ENCODE measurements around the gene LDB2.

The LDB2 gene

DNA sequence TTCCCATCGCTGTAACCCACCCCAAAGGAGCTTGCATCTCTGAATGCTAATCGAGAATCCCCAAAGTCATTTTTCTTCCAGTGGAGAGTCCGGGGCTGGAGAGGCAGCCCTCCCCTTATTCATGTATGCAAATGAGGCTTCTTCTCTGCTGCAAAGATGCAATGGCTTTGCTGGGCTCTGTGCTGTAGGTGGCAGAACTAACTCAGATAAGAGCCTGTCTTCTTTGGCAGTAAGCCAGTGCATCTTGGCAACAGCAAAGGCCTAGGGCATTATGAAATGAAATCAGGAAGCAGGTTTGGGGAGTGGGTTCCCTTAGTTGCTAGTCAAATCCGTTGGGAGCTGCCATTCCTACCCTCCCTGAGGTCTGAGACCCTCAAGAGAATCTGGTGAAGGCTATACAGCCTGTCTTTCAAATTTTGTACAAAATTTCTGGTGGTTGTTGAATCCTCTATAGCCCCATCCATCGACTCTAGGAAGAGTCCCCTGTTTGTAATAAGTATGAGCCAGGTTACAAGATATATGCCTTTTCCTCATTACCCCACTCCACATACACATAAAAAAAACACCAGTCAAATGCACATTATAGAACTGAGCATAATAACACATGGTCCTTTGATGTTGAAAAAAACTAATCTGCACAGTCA is 381.5 kb downstream of the LDB2 start:
- no peak for FAIRE-seq
- no peak for TF ChIP-seq POLR2A (IDR thresholded peaks at IDR 0.05; ENCODE audit: low read depth, low read length)
- TF ChIP-seq POLR2AphosphoS5 (IDR thresholded peaks at IDR 0.05; ENCODE audit: low read depth, low read length): no peak
- no peak for TF ChIP-seq TAF1 (IDR thresholded peaks at IDR 0.05; ENCODE audit: borderline replicate concordance, low read depth, low read length)
- DNase-seq (ENCODE audit: insufficient read length): no peak

DNA sequence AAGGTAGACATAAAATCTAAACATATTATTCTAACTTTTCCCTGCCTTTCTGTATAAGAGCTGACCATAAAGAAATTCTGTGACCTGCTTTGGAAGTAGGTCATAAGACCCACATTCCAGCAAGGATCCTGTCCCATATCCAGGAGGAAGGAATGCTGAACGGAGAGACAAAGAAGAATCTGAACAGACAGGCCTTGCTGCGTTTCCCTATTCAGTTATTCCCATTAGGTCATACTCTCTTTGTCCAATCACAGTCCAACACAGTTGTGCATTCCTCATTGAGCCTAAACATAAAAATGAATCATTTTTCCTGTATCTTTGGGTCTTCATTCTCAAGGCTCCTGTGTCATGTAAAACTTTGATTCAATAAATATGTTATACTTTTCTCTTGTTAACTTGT is 384.6 kb downstream of the LDB2 start:
- DNase-seq (ENCODE audit: insufficient read length): no peak
- no peak for FAIRE-seq
- TF ChIP-seq POLR2A (IDR thresholded peaks at IDR 0.05; ENCODE audit: low read depth, low read length): no peak
- TF ChIP-seq POLR2AphosphoS5 (IDR thresholded peaks at IDR 0.05; ENCODE audit: low read depth, low read length): no peak
- no peak for TF ChIP-seq TAF1 (IDR thresholded peaks at IDR 0.05; ENCODE audit: borderline replicate concordance, low read depth, low read length)

GRCh38 chr4:16508968-16509367 is 389.5 kb downstream of the LDB2 start:
- FAIRE-seq (no peak), DNase-seq (ENCODE audit: insufficient read length) (no peak)
- TF ChIP-seq POLR2A (IDR thresholded peaks at IDR 0.05; ENCODE audit: low read depth, low read length) (no peak), TAF1 (IDR thresholded peaks at IDR 0.05; ENCODE audit: borderline replicate concordance, low read depth, low read length) (no peak), POLR2AphosphoS5 (IDR thresholded peaks at IDR 0.05; ENCODE audit: low read depth, low read length) (no peak)

- no peak for DNase-seq (ENCODE audit: insufficient read length)
- no peak for FAIRE-seq
- TF ChIP-seq TAF1 (IDR thresholded peaks at IDR 0.05; ENCODE audit: borderline replicate concordance, low read depth, low read length) (no peak), POLR2A (IDR thresholded peaks at IDR 0.05; ENCODE audit: low read depth, low read length) (no peak), POLR2AphosphoS5 (IDR thresholded peaks at IDR 0.05; ENCODE audit: low read depth, low read length) (no peak)
Measured at GRCh38 chr4:16505726-16506125, 392.7 kb downstream of the LDB2 start.

DNA sequence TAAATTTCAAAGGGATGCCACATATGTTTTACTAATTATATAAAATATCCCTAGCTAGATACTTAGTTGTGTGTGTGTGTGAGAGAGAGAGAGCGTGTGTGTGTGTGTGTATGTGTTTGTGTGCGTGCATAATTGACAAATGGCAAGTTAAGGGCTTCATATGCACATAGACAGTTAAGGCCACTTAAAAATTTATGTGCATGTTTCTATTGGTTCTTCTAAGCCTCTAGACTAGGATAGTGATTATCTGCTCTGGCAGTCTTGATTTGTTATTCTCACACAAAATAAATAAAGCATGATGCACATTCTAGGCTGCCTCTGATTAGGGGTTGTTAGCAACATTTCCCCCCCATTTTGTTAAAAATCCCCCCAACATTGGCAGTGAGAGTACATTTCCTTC is 393.2 kb downstream of the LDB2 start:
- FAIRE-seq (no peak), DNase-seq (ENCODE audit: insufficient read length) (no peak)
- TF ChIP-seq POLR2A (IDR thresholded peaks at IDR 0.05; ENCODE audit: low read depth, low read length) (no peak), TAF1 (IDR thresholded peaks at IDR 0.05; ENCODE audit: borderline replicate concordance, low read depth, low read length) (no peak), POLR2AphosphoS5 (IDR thresholded peaks at IDR 0.05; ENCODE audit: low read depth, low read length) (no peak)

DNA sequence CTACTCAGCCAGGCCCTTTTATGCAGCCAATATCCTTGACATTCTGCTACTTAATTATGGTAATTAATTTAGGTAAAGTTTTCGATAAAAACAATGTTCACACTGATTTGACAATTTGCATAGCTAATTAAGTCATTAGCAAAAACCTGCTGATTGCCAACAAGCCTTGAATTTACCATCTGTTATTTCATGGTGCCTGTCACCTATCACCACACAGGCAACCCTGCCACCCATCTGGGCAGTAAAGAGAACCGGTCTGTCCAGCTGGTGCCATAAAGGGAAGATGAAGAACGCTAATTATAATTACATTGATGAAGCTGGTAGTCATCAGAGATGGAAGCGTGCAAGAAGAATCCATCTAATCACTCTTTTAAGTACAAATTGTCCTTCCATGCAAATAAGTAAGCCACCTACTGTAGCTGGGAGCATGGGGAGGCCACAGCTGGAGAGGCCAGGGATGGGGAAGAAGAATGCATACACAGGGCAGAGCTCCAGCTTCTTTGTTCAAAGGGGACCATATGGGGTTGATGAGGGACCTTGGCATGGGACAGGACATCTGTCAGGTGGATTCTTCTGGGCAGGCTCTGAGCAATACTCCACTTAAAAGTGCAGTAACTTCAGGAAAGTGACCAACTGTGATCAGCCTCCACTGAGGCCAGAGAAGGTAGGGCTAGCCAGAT is 394.9 kb downstream of the LDB2 start:
- DNase-seq (ENCODE audit: insufficient read length) (no peak), FAIRE-seq (no peak)
- TF ChIP-seq TAF1 (IDR thresholded peaks at IDR 0.05; ENCODE audit: borderline replicate concordance, low read depth, low read length): no peak
- TF ChIP-seq POLR2A (IDR thresholded peaks at IDR 0.05; ENCODE audit: low read depth, low read length): no peak
- TF ChIP-seq POLR2AphosphoS5 (IDR thresholded peaks at IDR 0.05; ENCODE audit: low read depth, low read length): no peak

DNA sequence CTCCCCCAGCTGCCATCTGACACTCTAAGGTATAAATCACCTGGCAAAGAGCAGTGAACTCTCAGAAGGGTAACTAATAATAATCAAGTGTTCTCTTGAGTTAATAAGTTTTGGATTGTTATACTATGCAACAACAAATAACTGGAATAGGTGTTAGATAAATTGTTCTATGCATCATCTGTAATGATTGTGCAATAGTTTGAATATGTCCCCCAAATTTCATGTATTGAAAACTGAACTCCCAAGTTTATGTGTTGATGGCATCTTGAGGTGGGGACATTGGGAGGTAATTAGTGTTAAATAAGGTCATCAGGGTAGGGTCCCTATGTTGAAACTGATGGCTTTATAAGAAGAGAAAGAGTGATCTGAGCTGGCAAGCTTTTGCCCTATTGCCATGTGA is 399.5 kb downstream of the LDB2 start:
- DNase-seq (ENCODE audit: insufficient read length) (no peak), FAIRE-seq (no peak)
- TF ChIP-seq POLR2AphosphoS5 (IDR thresholded peaks at IDR 0.05; ENCODE audit: low read depth, low read length) (no peak), POLR2A (IDR thresholded peaks at IDR 0.05; ENCODE audit: low read depth, low read length) (no peak), TAF1 (IDR thresholded peaks at IDR 0.05; ENCODE audit: borderline replicate concordance, low read depth, low read length) (no peak)

GRCh38 chr4:16496501-16496900 is 401.9 kb downstream of the LDB2 start:
- FAIRE-seq: no peak
- no peak for TF ChIP-seq TAF1 (IDR thresholded peaks at IDR 0.05; ENCODE audit: borderline replicate concordance, low read depth, low read length)
- TF ChIP-seq POLR2AphosphoS5 (IDR thresholded peaks at IDR 0.05; ENCODE audit: low read depth, low read length): no peak
- TF ChIP-seq POLR2A (IDR thresholded peaks at IDR 0.05; ENCODE audit: low read depth, low read length): no peak
- no peak for DNase-seq (ENCODE audit: insufficient read length)

- FAIRE-seq (no peak), DNase-seq (ENCODE audit: insufficient read length) (no peak)
- TF ChIP-seq TAF1 (IDR thresholded peaks at IDR 0.05; ENCODE audit: borderline replicate concordance, low read depth, low read length) (no peak), POLR2A (IDR thresholded peaks at IDR 0.05; ENCODE audit: low read depth, low read length) (no peak), POLR2AphosphoS5 (IDR thresholded peaks at IDR 0.05; ENCODE audit: low read depth, low read length) (no peak)
Measured at GRCh38 chr4:16492872-16493271, 405.6 kb downstream of the LDB2 start.

- no peak for FAIRE-seq
- TF ChIP-seq TAF1 (IDR thresholded peaks at IDR 0.05; ENCODE audit: borderline replicate concordance, low read depth, low read length): no peak
- TF ChIP-seq POLR2A (IDR thresholded peaks at IDR 0.05; ENCODE audit: low read depth, low read length): no peak
- no peak for TF ChIP-seq POLR2AphosphoS5 (IDR thresholded peaks at IDR 0.05; ENCODE audit: low read depth, low read length)
- DNase-seq (ENCODE audit: insufficient read length): no peak
Measured at GRCh38 chr4:16489226-16489625, 409.2 kb downstream of the LDB2 start.

DNA sequence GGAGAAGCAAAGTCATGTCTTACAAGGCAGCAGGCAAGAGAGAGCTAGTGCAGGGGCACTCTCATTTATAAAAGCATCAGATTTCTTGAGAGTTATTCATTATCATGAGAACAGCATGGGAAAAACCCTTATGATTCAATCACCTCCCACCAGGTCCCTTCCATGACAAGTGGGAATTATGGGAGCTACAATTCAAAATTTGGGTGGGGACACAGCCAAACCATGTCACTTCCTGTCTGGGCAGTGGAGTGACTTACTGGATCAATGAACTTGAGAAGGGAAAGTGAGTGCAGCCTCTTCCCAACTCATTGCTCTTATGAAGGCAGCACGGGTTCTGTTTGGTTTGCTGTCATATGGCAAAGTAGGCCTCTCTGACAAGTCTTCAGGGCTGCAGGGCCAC is 410.4 kb downstream of the LDB2 start:
- FAIRE-seq (no peak), DNase-seq (ENCODE audit: insufficient read length) (no peak)
- TF ChIP-seq POLR2AphosphoS5 (IDR thresholded peaks at IDR 0.05; ENCODE audit: low read depth, low read length) (no peak), POLR2A (IDR thresholded peaks at IDR 0.05; ENCODE audit: low read depth, low read length) (no peak), TAF1 (IDR thresholded peaks at IDR 0.05; ENCODE audit: borderline replicate concordance, low read depth, low read length) (no peak)

DNA sequence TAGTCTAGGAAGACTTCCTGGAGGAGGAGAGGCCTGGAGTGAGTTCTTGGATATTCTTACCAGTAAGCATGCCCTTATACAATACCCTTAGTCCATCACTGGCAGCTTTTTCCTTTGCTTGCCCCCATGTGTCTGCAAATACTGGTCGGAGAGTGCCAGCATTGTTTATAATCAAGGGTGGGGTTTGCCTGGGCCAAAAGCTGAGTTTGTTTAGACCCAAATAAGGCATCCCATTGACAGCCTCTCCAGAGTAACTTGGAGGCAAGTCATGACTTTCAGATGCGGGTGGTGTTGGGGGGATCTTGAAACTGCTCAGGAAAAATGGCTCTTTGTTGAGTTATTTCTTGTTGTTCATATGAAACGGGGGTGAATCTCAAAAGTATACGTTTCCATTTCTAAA is 413.7 kb downstream of the LDB2 start:
- FAIRE-seq (no peak), DNase-seq (ENCODE audit: insufficient read length) (no peak)
- no peak for TF ChIP-seq POLR2A (IDR thresholded peaks at IDR 0.05; ENCODE audit: low read depth, low read length)
- TF ChIP-seq TAF1 (IDR thresholded peaks at IDR 0.05; ENCODE audit: borderline replicate concordance, low read depth, low read length): no peak
- TF ChIP-seq POLR2AphosphoS5 (IDR thresholded peaks at IDR 0.05; ENCODE audit: low read depth, low read length): no peak
